HepG2 (cell line): ENCODE measurements around the gene NBEA. TPM values are rescaled to one million over a fixed set of nuclear protein-coding genes. Genes with fewer than 3 reads are reported as not detected.

Experiments used
- ADNP ChIP-seq: sonication (generic); formaldehyde crosslinking; IDR thresholded peaks from 2 replicates; pipeline ENCODE4 v1.4.0; 2020; ENCODE audit warnings: missing genetic modification reagents
- BRCA1 ChIP-seq: sonication (generic); formaldehyde crosslinking; IDR thresholded peaks from 2 replicates; pipeline ENCODE4 v1.4.0; 2020; ENCODE audit warnings: missing genetic modification reagents
- ETV5 ChIP-seq: IDR thresholded peaks from 2 replicates; pipeline ENCODE4 v1.6.1; 2018; ENCODE audit warnings: missing biosample characterization, missing genetic modification reagents, inconsistent platforms, borderline replicate concordance
- GATAD2A ChIP-seq: IDR thresholded peaks from 2 replicates; pipeline ENCODE4 v1.6.1; 2016
- MEIS1 ChIP-seq: sonication (generic); formaldehyde crosslinking; IDR thresholded peaks from 2 replicates; pipeline ENCODE4 v1.9.0; 2021; ENCODE audit warnings: mild to moderate bottlenecking, missing genetic modification reagents, moderate library complexity, borderline replicate concordance
- MYC ChIP-seq: sonication (generic); formaldehyde crosslinking; IDR thresholded peaks from 2 replicates; pipeline ENCODE4 v1.9.0; 2021; ENCODE audit warnings: missing genetic modification reagents, borderline replicate concordance
- NR2F1 ChIP-seq, 2 experiments: fragments of 450-650 bp in 1 of 2; formaldehyde crosslinking in 1 of 2; IDR thresholded peaks; 2 replicates each; pipeline versions ENCODE4 v1.5.0 to v1.6.1; 2016 to 2020; ENCODE audit warnings: mild to moderate bottlenecking in 1 of 2, missing compliant biosample characterization in 1 of 2, missing genetic modification reagents in 1 of 2, moderate library complexity in 1 of 2
- SUZ12 ChIP-seq: fragments of 150-350 bp; IDR thresholded peaks from 2 replicates; pipeline ENCODE4 v1.6.1; 2014; ENCODE audit warnings: low read depth, low read length
- TEAD3 ChIP-seq: optimal IDR thresholded peaks from 2 replicates; pipeline ENCODE3; 2016; ENCODE audit warnings: borderline replicate concordance
- ZBTB49 ChIP-seq: sonication (generic); formaldehyde crosslinking; IDR thresholded peaks from 2 replicates; pipeline ENCODE4 v1.4.0; 2020; ENCODE audit warnings: missing genetic modification reagents, borderline replicate concordance
- ZNF20 ChIP-seq: sonication (generic); formaldehyde crosslinking; IDR thresholded peaks from 2 replicates; pipeline ENCODE4 v1.4.0; 2020; ENCODE audit warnings: mild to moderate bottlenecking, moderate library complexity, missing genetic modification reagents
- ZNF281 ChIP-seq: sonication (generic); formaldehyde crosslinking; IDR thresholded peaks from 2 replicates; pipeline ENCODE4 v1.4.0; 2020; ENCODE audit warnings: missing genetic modification reagents, borderline replicate concordance
- ZNF460 ChIP-seq: sonication (generic); formaldehyde crosslinking; IDR thresholded peaks from 2 replicates; pipeline ENCODE4 v1.5.1; 2020; ENCODE audit warnings: missing genetic modification reagents, mild to moderate bottlenecking, borderline replicate concordance
- ZNF563 ChIP-seq: sonication (generic); formaldehyde crosslinking; IDR thresholded peaks from 2 replicates; pipeline ENCODE4 v1.8.0; 2022; ENCODE audit warnings: mild to moderate bottlenecking, moderate library complexity, missing genetic modification reagents
- ZNF607 ChIP-seq: sonication (generic); formaldehyde crosslinking; IDR thresholded peaks from 2 replicates; pipeline ENCODE4 v1.5.1; 2020; ENCODE audit warnings: missing genetic modification reagents, mild to moderate bottlenecking, borderline replicate concordance
- polyA plus RNA-seq, 8 experiments: library from polyadenylated mRNA; depleted of rRNA in 3 of 8; stranded (reverse) in 7 of 8; unstranded in 1 of 8; fragments of >200 nt; fragmentation: Illumina TruSeq in 4 of 8; extraction: Trizol in 4 of 8; gene quantifications; 2 replicates each; pipeline versions ENCODE4 v1.2.1 to v1.2.3, GENCODE V29; 2011 to 2016; ENCODE audit warnings: low read depth in 4 of 8, missing spikeins in 1 of 8, mixed read lengths in 1 of 8; ENCODE audit not compliant: insufficient read depth in 1 of 8
- total RNA-seq, 5 experiments: library from RNA; depleted of rRNA; stranded (reverse); fragments of >200 nt; fragmentation: Illumina TruSeq; extraction: Trizol; gene quantifications; 2 replicates each; pipeline ENCODE4 v1.2.3, GENCODE V29; 2016; ENCODE audit warnings: low read depth in 1 of 5
- TF ChIP-seq, protein P1 (sequence below): sonication (generic); formaldehyde crosslinking; IDR thresholded peaks from 2 replicates; pipeline ENCODE4 v1.4.0; 2020; ENCODE audit warnings: missing genetic modification reagents, borderline replicate concordance
- TF ChIP-seq, protein P2 (sequence below): sonication (generic); formaldehyde crosslinking; conservative IDR thresholded peaks from 2 replicates; pipeline ENCODE4 v1.4.0; 2020; ENCODE audit warnings: missing genetic modification reagents

NBEA gene
- total and polyA plus RNA-seq, 2 of the 13 experiments (the other 11 are each of a cell fraction or from before 2014, with no cell fraction given): 2.7 to 2.8 TPM

DNA sequence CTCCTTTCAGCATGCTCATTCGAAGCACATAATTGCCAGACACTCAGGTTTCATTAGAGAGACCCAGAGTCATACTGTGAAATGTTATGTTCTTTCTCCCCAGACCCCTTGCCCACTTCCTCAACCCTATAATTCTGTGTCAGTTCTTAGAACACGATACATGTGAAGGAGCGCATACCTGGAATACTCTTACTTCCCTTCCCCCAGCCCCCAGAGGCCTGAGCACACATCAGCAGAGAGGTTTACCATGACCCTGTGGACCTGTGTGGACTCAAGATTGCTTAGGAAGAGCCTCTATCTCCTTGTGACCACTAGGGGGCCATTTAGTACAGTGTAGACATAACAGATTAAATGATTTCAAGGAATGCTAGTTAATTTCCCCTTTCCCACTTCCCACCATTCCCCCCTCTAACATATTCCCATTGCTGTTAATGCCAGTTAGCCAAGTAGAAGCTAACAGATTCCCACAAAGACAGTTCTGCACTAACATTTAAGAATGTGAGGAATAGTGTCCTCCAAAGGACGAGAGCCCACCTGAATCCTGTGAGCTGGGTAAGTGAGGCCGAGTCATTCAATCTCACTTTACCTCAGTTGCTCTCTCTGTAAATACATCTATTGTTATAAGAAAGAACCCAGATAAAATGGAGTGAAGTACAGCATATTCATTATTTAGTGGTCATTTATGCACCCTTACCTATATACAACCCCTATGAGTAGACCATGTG is 688.6 kb downstream of the NBEA start (continued):
- TF ChIP-seq, protein P1, sequence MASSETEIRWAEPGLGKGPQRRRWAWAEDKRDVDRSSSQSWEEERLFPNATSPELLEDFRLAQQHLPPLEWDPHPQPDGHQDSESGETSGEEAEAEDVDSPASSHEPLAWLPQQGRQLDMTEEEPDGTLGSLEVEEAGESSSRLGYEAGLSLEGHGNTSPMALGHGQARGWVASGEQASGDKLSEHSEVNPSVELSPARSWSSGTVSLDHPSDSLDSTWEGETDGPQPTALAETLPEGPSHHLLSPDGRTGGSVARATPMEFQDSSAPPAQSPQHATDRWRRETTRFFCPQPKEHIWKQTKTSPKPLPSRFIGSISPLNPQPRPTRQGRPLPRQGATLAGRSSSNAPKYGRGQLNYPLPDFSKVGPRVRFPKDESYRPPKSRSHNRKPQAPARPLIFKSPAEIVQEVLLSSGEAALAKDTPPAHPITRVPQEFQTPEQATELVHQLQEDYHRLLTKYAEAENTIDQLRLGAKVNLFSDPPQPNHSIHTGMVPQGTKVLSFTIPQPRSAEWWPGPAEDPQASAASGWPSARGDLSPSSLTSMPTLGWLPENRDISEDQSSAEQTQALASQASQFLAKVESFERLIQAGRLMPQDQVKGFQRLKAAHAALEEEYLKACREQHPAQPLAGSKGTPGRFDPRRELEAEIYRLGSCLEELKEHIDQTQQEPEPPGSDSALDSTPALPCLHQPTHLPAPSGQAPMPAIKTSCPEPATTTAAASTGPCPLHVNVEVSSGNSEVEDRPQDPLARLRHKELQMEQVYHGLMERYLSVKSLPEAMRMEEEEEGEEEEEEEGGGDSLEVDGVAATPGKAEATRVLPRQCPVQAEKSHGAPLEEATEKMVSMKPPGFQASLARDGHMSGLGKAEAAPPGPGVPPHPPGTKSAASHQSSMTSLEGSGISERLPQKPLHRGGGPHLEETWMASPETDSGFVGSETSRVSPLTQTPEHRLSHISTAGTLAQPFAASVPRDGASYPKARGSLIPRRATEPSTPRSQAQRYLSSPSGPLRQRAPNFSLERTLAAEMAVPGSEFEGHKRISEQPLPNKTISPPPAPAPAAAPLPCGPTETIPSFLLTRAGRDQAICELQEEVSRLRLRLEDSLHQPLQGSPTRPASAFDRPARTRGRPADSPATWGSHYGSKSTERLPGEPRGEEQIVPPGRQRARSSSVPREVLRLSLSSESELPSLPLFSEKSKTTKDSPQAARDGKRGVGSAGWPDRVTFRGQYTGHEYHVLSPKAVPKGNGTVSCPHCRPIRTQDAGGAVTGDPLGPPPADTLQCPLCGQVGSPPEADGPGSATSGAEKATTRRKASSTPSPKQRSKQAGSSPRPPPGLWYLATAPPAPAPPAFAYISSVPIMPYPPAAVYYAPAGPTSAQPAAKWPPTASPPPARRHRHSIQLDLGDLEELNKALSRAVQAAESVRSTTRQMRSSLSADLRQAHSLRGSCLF (CRISPR knock-in tag): no peak
- TF ChIP-seq GATAD2A (CRISPR knock-in tag) (no peak), MEIS1 (CRISPR knock-in tag) (no peak), ZNF281 (CRISPR knock-in tag) (0 out of 2 replicates have a peak, but pooled peaks have one; percentile 19), ZNF563 (no peak), ZBTB49 (CRISPR knock-in tag) (no peak), ADNP (CRISPR knock-in tag) (no peak), TEAD3 (CRISPR knock-in tag) (peak; percentile 44), NR2F1 (CRISPR knock-in tag; IDR thresholded peaks at IDR 0.05) (0 out of 4 replicates have a peak, but pooled peaks of 1 of the 2 experiments have one; percentile 14), ZNF20 (CRISPR knock-in tag) (no peak), BRCA1 (CRISPR knock-in tag) (no peak), ZNF607 (CRISPR knock-in tag) (no peak), ETV5 (CRISPR knock-in tag) (no peak), MYC (CRISPR knock-in tag) (no peak), SUZ12 (no peak), ZNF460 (no peak)
- TF ChIP-seq, protein P2, sequence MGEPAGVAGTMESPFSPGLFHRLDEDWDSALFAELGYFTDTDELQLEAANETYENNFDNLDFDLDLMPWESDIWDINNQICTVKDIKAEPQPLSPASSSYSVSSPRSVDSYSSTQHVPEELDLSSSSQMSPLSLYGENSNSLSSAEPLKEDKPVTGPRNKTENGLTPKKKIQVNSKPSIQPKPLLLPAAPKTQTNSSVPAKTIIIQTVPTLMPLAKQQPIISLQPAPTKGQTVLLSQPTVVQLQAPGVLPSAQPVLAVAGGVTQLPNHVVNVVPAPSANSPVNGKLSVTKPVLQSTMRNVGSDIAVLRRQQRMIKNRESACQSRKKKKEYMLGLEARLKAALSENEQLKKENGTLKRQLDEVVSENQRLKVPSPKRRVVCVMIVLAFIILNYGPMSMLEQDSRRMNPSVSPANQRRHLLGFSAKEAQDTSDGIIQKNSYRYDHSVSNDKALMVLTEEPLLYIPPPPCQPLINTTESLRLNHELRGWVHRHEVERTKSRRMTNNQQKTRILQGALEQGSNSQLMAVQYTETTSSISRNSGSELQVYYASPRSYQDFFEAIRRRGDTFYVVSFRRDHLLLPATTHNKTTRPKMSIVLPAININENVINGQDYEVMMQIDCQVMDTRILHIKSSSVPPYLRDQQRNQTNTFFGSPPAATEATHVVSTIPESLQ (CRISPR knock-in tag): no peak
